ENCODE data around the gene TMEM74B.

DNA sequence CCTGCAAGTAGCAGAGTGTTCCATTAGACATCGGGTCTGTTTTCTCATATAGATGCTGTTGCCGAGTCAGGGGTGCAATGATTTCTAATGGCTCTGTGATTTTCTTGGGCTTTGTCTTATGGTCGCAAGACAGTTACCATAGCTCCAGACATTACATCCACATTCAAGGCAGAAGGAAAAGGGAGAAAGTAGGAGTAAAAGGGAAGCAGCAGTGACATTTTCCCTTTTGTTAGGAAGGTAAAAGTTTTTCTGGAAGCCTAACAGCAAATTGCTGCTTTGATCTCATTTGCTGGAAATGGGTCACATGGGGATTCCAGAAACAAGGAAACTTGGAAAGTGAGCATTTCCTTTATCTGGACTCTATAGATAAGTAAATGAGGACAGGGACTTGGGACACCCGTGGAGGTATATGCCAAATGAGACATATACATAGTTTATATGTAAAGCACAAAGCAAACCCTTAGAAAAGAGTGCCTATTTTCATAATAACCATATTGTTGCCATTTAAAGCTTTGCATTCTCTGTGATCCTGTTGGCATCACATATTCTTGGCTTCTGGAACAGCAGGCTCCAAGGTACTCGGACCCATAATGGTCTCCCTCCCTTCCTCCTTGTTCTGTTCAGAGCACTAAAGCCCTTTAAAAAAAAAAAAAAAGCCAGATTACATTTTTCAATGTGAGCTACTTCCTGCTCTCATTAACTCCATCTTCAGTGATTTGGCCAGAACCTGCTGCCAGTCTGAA is 18.2 kb upstream of the TMEM74B start, which contains the start of gene C20orf202:
- TF ChIP-seq FOXM1 (IDR thresholded peaks at IDR 0.05; ENCODE audit: borderline replicate concordance) (no peak), L3MBTL2 (conservative IDR thresholded peaks at IDR 0.05) (no peak), SP1 (IDR thresholded peaks at IDR 0.05) (no peak), CTBP1 (IDR thresholded peaks at IDR 0.05; ENCODE audit: borderline replicate concordance) (no peak), SUZ12 (IDR thresholded peaks at IDR 0.05) (no peak), ELF4 (IDR thresholded peaks at IDR 0.05) (no peak), FOXK2 (IDR thresholded peaks at IDR 0.05) (no peak)
- TF ChIP-seq, protein P1, sequence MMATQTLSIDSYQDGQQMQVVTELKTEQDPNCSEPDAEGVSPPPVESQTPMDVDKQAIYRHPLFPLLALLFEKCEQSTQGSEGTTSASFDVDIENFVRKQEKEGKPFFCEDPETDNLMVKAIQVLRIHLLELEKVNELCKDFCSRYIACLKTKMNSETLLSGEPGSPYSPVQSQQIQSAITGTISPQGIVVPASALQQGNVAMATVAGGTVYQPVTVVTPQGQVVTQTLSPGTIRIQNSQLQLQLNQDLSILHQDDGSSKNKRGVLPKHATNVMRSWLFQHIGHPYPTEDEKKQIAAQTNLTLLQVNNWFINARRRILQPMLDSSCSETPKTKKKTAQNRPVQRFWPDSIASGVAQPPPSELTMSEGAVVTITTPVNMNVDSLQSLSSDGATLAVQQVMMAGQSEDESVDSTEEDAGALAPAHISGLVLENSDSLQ (IDR thresholded peaks at IDR 0.05), result no peak
